ENCODE measurements around the gene ENOSF1.

- TF ChIP-seq EZH2 (conservative IDR thresholded peaks at IDR 0.05; ENCODE audit: low read depth, low read length) (no peak), CTCF (CRISPR knock-in tag; IDR thresholded peaks at IDR 0.05) (no peak), ZSCAN20 (CRISPR knock-in tag; IDR thresholded peaks at IDR 0.05; ENCODE audit: borderline replicate concordance) (no peak), PHF21A (CRISPR knock-in tag; IDR thresholded peaks at IDR 0.05) (no peak), FOXA3 (CRISPR knock-in tag; IDR thresholded peaks at IDR 0.05) (no peak), ZFP36 (IDR thresholded peaks at IDR 0.05; ENCODE audit: borderline replicate concordance, low read depth, low read length, partially characterized antibody) (no peak), SMARCC2 (IDR thresholded peaks at IDR 0.05) (no peak), FOXO1 (CRISPR knock-in tag; IDR thresholded peaks at IDR 0.05) (no peak), POLR2AphosphoS5 (IDR thresholded peaks at IDR 0.05; ENCODE audit: low read depth, low read length) (no peak), GABPA (IDR thresholded peaks at IDR 0.05; ENCODE audit: low read depth, low read length) (no peak), GABPA (CRISPR knock-in tag; IDR thresholded peaks at IDR 0.05; ENCODE audit: low read depth) (no peak), HNF4G (IDR thresholded peaks at IDR 0.05; ENCODE audit: borderline replicate concordance, low read depth, low read length) (no peak), HNF4G (CRISPR knock-in tag; IDR thresholded peaks at IDR 0.05; ENCODE audit: borderline replicate concordance, low read depth) (no peak)
These were observed 77.8 kb downstream of the ENOSF1 start for GRCh38 chr18:634551-635045.

Measured in HepG2 (cell line).